Prostate gland (tissue), 2 donors: ENCODE data around the gene NINJ1.

Source experiments
- POLR2A ChIP-seq: fragments of 450-650 bp; IDR thresholded peaks from one replicate; pipeline ENCODE4 v1.6.1; 2016; ENCODE audit warnings: antibody characterized with exemption, mild to moderate bottlenecking
- TF ChIP-seq, protein P1 (sequence below), 4 experiments: fragments of 200-600 bp in 2 of 4; fragments of 450-650 bp in 2 of 4; sonication (generic) in 2 of 4; IDR thresholded peaks; 1 replicate in 3 of 4; 2 replicates in 1 of 4; pipeline ENCODE4 v1.5.1; 2016 to 2019; ENCODE audit warnings: antibody characterized with exemption in 4 of 4, mild to moderate bottlenecking in 2 of 4, moderate library complexity in 2 of 4

DNA sequence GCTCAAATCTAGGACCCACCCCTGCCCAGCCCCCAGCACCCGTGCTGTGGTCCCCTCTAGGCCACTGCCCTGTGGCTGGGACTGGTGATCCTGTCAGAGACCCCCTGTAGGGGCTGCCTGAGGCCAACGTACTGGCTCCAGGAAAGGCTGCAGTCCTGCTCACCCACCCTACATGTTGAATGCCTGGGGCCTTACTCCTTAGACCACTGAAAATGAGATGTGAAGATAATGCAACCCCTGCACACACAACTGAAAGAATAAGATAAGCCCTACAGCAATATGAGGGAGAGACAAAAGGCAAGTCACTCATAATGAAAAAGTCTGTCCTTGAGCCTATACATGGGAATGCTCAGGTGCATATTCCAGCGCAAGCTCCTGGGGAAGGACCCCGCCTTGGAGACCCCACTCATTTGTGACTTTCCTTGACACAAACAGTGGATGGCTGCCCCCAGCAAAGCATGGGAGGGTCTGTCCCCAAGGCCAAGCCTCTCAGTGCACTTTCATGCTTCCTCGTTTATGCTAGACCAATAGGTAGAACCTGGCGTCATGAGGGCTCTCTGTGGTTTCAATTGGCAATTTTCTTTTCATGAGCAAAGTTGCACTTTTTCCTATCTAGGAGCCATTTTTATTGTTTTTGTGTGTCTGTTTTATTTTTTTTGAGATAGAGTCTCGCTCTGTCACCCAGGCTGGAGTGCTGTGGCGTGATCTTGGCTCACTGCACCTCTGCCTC, 37.4 kb upstream of the NINJ1 start:
- TF ChIP-seq, protein P1, sequence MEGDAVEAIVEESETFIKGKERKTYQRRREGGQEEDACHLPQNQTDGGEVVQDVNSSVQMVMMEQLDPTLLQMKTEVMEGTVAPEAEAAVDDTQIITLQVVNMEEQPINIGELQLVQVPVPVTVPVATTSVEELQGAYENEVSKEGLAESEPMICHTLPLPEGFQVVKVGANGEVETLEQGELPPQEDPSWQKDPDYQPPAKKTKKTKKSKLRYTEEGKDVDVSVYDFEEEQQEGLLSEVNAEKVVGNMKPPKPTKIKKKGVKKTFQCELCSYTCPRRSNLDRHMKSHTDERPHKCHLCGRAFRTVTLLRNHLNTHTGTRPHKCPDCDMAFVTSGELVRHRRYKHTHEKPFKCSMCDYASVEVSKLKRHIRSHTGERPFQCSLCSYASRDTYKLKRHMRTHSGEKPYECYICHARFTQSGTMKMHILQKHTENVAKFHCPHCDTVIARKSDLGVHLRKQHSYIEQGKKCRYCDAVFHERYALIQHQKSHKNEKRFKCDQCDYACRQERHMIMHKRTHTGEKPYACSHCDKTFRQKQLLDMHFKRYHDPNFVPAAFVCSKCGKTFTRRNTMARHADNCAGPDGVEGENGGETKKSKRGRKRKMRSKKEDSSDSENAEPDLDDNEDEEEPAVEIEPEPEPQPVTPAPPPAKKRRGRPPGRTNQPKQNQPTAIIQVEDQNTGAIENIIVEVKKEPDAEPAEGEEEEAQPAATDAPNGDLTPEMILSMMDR (IDR thresholded peaks at IDR 0.05): no peak
- no peak for TF ChIP-seq POLR2A
